HG03159 (cell line): Measurements from ENCODE around the gene ZNF205.
"Not testable (repeated sequence)": the region's sequence is repeated elsewhere in the genome, so short reads cannot be mapped to it uniquely, and the experiment has no call there.

Experiments used
- ATAC-seq: cut with Tn5 transposase; IDR thresholded peaks from one replicate; pipeline ENCODE4 v1.9.1; 2021; ENCODE audit warnings: mild to moderate bottlenecking, moderate library complexity; ENCODE audit not compliant: unreplicated experiment

The ZNF205 gene

GRCh38 chr16:3148256-3149192, 36.1 kb downstream of the ZNF205 start:
- no peak for ATAC-seq

DNA sequence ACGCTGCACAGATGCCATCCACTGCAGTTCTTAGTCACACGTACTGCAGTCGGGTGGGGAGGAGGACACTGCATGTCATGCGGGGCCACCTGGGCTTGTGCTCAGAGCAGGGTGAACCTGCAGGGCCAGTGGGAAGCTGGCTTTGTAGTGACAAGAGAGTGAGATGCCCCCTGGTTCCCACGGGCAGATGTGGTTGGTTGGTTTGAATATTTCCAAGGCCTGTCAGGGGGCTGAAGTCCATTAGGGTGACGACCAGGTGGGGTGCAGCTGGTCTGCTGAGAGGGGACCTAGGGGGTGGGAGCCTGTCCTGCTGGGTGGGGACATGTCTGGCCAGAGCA, 36.8 kb downstream of the ZNF205 start:
- ATAC-seq: no peak

DNA sequence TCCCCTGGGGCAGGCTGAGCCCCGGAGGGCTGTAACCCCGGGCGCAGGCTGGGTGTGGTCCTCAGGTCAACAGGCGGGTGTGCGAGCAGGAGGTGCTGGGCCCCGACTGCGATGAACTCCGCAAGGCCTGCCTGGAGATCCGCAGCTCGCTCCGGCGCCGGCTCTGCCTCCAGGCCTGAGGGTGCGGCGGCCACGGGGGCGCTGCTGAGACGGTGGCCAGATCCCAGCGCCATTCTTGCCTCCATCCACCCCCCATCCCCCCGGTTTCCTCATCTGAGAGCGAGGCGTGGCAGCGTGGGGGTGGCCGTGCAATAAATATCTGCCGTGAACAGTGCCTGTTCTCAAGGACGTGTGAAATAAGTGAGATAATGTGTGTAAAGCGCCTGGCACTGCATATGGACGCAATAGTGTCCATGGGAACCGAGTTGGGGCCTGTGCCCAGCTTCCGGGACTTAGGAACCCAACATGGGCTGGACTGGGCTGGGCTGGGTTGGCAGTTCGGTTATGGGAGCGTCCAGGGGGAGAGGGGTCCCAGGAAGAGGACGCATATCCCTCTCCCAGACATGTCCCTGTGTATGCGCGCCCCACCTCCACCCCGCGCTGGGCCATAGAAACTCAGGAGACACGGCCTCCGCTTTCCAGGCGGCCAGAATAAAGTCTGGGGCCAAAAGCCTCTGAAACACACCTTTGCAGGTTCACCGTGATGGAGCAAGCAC, 37.4 kb downstream of the ZNF205 start:
- peak; percentile 5 for ATAC-seq

DNA sequence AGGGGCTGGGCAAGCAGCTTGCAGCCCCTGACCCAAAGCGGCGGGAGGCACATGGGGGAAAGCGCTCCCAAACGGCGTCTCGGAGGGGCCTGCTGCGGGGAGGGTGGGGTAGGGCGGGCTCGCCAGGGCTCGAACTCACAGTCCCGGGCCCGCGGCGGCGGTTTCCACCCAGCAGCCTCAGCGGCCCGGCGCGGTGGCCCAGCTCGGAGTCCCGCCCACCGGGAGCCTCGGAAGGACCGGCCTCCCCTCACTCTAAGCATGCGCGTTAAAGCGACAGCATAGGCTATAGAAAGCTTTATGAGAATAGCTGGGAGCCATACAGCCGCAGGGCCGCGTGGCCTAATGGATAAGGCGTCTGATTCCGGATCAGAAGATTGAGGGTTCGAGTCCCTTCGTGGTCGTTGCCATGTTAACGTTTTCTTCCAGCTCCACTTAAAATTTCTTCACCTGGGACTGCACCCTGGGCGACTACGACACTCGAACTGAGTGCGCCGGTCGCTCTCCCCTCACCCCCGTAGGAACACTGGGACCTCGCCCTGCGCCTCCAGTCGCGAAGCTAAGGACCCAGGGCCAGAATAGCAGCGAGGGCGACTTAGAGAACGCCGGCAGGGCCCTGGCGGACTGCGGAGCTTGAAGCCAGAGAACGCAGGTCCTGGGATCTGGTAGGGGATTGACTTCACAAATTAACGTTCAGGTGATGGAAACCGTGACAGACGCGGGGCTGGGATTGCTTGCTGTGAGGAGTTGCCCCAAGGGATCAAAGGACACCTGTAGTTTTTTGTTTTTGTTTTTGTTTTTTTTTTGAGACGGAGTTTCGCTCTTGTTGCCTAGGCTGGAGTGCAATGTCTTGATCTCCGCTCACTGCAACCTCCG, 38.2 kb downstream of the ZNF205 start:
- peak; percentile 71 for ATAC-seq

GRCh38 chr16:3152027-3152276, 39.6 kb downstream of the ZNF205 start:
- ATAC-seq: no peak

GRCh38 chr16:3152277-3152990, 40.0 kb downstream of the ZNF205 start:
- no peak for ATAC-seq

- no peak for ATAC-seq
These were observed 40.6 kb downstream of the ZNF205 start for GRCh38 chr16:3152991-3153368.

GRCh38 chr16:3155181-3155580, 42.8 kb downstream of the ZNF205 start:
- ATAC-seq: no peak

DNA sequence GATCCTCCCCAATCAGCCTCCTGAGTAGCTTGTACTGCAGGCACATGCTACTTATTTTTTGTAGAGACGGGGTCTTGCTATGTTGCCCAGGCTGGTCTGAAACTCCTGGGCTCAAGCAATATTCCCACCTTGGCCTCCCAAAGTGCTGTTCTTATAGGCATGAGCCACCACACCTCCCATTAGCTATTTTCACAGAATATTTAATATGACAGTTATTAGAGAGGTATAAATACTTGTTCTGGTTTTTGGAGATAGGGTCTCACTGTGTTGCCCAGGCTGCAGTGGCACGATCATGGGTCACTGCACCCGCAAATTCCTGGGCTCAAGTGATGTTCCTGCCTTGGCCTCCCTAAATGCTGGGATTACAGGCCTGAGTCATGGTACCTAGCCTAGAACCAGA, 43.6 kb downstream of the ZNF205 start:
- ATAC-seq: no peak

- no peak for ATAC-seq
These were observed 45.0 kb downstream of the ZNF205 start for GRCh38 chr16:3157229-3158025.

- ATAC-seq: no peak
These were observed 45.7 kb downstream of the ZNF205 start for GRCh38 chr16:3158026-3158509.

DNA sequence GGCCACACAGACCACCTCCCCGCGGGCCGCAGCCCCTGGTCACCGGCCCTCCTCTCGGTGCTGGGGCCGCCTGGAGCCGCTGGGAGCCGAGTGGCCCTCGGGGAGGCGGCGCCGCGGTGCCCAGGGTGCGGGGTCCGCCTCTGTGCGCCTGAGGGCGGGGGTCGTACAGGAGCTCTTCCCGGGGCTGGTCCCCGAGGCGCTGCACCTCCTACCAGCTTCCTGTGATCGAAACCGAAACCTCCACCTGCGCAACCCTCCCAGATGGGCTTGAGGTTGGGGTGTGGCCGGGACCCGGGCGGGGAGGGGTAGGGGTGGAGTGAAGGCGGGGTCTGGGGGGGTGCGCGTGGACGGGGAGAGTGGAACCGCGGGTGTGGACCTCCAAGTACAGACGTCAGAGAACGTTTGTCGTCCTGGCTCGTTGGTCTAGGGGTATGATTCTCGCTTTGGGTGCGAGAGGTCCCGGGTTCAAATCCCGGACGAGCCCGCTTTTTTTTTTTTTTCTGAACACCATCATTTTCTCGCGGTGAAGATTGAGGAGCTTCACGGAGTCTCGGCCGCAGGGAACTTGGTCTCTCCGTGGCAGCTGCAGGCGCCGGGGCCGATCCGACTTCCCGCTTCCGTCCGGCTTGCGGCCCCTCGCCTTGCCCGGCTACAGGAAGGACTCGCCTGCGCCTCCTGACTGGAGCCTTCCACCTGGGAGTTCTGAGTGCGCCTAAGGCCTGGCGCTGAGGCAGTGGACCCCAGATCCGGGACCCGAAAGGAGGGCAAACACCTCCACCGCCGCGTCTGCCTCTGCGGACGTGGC, 46.3 kb downstream of the ZNF205 start:
- ATAC-seq: no peak

- ATAC-seq: no peak
These were observed 49.0 kb downstream of the ZNF205 start for GRCh38 chr16:3161235-3162018.

- no peak for ATAC-seq
These were observed 52.0 kb downstream of the ZNF205 start for GRCh38 chr16:3164121-3164991.

DNA sequence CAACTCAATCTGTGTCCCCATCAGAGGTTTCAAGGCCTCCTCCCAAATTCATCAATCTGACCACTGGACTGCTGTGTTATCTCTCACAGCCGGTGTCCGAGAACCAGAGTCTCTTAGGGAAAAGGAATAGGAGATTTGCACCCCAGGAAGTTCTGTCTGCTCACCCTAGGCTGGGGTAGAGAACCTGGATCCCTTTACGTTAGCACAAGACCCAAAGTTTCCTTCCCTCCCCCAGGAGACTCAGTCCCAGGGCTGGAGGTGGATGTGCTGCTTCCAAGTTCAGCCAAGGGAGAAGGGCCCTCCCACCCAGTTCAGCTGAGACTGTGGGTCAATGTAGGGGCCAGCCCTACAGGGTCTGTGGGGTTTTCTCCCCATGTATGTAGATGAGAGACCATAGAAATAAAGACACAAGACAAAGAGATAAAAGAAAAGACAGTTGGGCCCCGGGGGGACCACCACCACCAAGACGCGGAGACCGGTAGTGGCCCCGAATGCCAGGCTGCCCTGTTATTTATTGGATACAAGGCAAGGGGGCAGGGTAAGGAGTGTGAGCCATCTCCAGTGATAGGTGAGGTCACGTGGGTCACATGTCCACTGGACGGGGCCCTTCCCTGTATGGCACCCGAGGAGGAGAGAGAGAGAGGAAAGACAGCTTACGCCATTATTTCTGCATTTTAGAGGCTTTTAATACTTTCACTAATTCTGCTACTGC, 52.9 kb downstream of the ZNF205 start:
- no peak for ATAC-seq

- ATAC-seq: no peak
These were observed 54.1 kb downstream of the ZNF205 start for GRCh38 chr16:3166505-3166886.

DNA sequence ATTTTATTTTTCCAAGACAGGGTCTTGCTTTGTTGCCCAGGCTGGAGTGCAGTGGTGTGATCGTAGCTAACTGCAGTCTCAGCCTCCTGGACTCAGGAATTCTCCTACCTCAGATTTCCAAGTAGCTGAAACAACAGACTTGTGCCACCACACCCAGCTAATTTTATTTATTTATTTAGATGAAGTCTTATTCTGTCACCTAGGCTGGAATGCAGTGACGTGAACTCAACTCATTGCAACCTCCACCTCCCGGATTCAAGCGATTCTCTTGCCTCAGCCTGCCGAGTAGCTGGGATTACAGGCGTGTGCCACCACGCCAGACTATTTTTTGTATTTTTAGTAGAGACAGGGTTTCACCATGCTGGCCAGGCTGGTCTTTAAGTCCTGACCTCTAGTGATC, 56.3 kb downstream of the ZNF205 start:
- not testable (repeated sequence) for ATAC-seq
